ENCODE results near the gene ACOT12.

The ACOT12 gene

GRCh38 chr5:81292130-81292529 lies 101.8 kb downstream of the ACOT12 start:
- Histone ChIP-seq H3K9me3 (ENCODE audit: low read length) (peaks cover 21% of the 10 kb centered on the region), H3K36me3 (ENCODE audit: insufficient read depth, low read length) (no peaks in the 10 kb centered on the region), H2AFZ (ENCODE audit: low read depth, low read length) (no peak overlapping the region), H3K4me1 (ENCODE audit: insufficient read depth, low read length) (no peaks in the 10 kb centered on the region), H3K4me3 (ENCODE audit: low read length) (no peak overlapping the region), H3K27me3 (ENCODE audit: insufficient read depth, low read length) (no peaks in the 10 kb centered on the region)

DNA sequence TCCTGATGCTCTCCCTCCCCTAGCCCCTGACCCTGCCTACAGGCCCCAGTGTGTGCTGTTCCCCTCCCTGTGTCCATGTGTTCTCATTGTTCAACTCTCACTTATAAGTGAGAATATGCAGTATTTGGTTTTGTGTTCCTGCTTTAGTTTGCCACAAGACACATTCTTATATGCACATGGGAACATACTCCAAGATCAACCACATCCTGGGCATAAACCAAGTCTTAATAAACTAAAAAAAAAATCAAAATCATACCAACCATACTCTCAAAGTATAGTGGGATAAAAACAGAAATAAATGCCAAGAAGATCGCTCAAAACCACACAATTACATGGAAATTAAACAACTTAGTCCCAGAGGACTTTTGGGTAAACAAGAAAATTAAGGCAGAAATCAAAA lies 103.8 kb downstream of the ACOT12 start:
- H2AFZ ChIP-seq (ENCODE audit: low read depth, low read length) = no peak overlapping the region
- no peak overlapping the region for H3K4me3 ChIP-seq (ENCODE audit: low read length)

GRCh38 chr5:81288021-81288433 lies 105.9 kb downstream of the ACOT12 start:
- Histone ChIP-seq H3K4me3 (ENCODE audit: low read length) (no peak overlapping the region), H2AFZ (ENCODE audit: low read depth, low read length) (no peak overlapping the region), H3K9me3 (ENCODE audit: low read length) (peaks cover 11% of the 10 kb centered on the region), H3K4me1 (ENCODE audit: insufficient read depth, low read length) (no peaks in the 10 kb centered on the region), H3K36me3 (ENCODE audit: insufficient read depth, low read length) (no peaks in the 10 kb centered on the region), H3K27me3 (ENCODE audit: insufficient read depth, low read length) (no peaks in the 10 kb centered on the region)

More for the DNA sequence above, 103.8 kb downstream of the ACOT12 start:
- H3K9me3 ChIP-seq (ENCODE audit: low read length) = peaks cover 21% of the 10 kb centered on the region
- H3K27me3 ChIP-seq (ENCODE audit: insufficient read depth, low read length) = no peaks in the 10 kb centered on the region
- H3K4me1 ChIP-seq (ENCODE audit: insufficient read depth, low read length) = no peaks in the 10 kb centered on the region
- H3K36me3 ChIP-seq (ENCODE audit: insufficient read depth, low read length) = no peaks in the 10 kb centered on the region

DNA sequence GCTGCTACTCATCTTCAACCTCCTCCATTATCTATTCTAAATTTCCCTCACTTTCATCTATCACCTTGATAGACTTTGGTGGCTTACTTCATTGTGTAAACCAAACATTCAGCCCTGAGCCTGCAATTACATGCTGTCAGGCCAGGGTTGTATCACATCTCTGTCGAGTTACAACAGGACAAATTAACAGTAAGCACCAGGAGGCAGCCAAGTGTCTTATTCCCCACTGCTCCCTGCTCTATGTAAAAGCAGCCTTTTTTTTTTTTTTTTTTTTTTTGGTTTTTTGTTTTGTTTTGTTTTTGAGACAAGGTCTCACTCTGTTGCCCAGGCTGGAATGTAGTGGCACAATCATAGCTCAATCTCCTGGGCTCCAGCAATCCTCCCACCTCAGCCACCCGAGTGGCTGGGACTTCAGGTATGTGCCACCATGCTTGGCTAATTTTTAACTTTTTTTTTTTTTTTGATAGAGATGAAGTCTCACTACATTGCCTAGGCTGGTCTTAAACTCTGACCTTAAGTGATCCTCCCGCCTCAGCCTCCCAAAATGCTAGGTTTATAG lies 107.8 kb downstream of the ACOT12 start:
- Histone ChIP-seq H3K36me3 (ENCODE audit: insufficient read depth, low read length) (no peaks in the 10 kb centered on the region), H3K9me3 (ENCODE audit: low read length) (peaks cover 4% of the 10 kb centered on the region)

GRCh38 chr5:81283976-81284375 lies 110.0 kb downstream of the ACOT12 start:
- H3K36me3 ChIP-seq (ENCODE audit: insufficient read depth, low read length) = no peaks in the 10 kb centered on the region

More for the DNA sequence above, 107.8 kb downstream of the ACOT12 start:
- Histone ChIP-seq H3K4me3 (ENCODE audit: low read length) (no peak overlapping the region), H3K4me1 (ENCODE audit: insufficient read depth, low read length) (no peaks in the 10 kb centered on the region), H3K27me3 (ENCODE audit: insufficient read depth, low read length) (no peaks in the 10 kb centered on the region), H2AFZ (ENCODE audit: low read depth, low read length) (no peak overlapping the region)

More at GRCh38 chr5:81283976-81284375, 110.0 kb downstream of the ACOT12 start:
- H3K4me3 ChIP-seq (ENCODE audit: low read length) = no peak overlapping the region
- no peaks in the 10 kb centered on the region for H3K9me3 ChIP-seq (ENCODE audit: low read length)
- H3K27me3 ChIP-seq (ENCODE audit: insufficient read depth, low read length) = no peaks in the 10 kb centered on the region
- no peaks in the 10 kb centered on the region for H3K4me1 ChIP-seq (ENCODE audit: insufficient read depth, low read length)
- no peak overlapping the region for H2AFZ ChIP-seq (ENCODE audit: low read depth, low read length)
